T follicular helper cell (primary cell): ENCODE results near the gene PTPN6.

ENCODE experiments used
- DNase-seq: peaks from one replicate; pipeline ENCODE4 v3.0.0-alpha.2; 2020; ENCODE audit warnings: low read depth

PTPN6 gene

DNA sequence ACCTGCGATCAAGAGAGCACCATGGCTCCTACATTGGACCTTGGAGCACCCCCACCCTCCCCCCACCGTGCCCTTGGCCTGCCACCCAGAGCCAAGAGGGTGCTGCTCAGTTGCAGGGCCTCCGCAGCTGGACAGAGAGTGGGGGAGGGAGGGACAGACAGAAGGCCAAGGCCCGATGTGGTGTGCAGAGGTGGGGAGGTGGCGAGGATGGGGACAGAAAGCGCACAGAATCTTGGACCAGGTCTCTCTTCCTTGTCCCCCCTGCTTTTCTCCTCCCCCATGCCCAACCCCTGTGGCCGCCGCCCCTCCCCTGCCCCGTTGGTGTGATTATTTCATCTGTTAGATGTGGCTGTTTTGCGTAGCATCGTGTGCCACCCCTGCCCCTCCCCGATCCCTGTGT, 9.4 kb upstream of the PTPN6 start:
- no peak for DNase-seq

DNA sequence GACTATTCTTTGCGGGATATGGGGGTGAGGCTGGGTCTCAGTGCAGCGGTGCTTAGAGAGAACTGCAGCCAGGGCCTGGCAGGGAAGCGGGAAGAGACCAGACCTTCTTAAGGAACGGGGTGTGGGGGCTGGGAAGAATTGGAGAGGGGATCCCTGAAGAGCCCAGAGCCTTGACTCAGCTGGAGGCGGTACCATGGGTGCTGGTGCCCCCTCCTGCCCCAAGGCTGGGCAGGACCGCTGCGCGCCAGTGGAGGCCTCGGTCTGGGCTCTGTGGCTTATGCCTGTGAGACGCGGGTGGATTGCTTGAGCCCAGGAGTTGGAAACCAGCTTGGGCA, 8.9 kb upstream of the PTPN6 start:
- DNase-seq: no peak

DNA sequence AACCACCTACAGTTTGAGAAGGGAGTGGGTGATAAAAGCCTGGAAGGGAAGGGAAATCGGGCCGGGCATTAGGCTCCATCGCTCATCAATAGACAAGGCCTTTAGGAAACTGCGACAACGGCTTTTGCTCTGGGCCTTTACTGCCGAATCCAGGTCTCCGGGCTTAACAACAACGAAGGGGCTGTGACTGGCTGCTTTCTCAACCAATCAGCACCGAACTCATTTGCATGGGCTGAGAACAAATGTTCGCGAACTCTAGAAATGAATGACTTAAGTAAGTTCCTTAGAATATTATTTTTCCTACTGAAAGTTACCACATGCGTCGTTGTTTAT, 7.8 kb upstream of the PTPN6 start:
- DNase-seq: peak; percentile 81

DNA sequence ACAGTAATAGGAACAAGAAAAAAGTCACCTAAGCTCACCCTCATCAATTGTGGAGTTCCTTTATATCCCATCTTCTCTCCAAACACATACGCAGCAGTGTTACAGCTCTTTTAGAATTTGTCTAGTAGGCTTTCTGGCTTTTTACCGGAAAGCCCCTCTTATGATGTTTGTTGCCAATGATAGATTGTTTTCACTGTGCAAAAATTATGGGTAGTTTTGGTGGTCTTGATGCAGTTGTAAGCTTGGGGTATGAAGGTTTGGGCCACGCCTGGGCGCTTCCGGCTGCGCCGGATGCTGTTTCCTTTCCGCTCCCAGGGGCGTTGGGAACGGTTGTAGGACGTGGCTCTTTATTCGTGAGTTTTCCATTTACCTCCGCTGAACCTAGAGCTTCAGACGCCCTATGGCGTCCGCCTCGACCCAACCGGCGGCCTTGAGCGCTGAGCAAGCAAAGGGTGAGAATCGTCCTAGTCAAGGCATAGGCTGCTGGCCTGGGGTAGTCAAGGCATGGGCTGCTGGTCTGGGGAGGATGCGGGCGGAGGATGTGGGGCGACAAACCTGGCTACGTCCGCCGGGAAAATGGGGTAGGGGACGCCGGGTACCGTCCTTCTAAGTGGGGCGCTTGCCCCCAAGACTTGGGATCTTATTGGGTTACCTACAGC, 7.3 kb upstream of the PTPN6 start, which contains the start of the genes C12orf57 and RNU7-1:
Gene C12orf57, plus strand, starts transcription at position 301 of the 659 bp plus-strand sequence. Its CDS starts 100 bp downstream, at position 401.
Gene RNU7-1, plus strand, starts transcription at position 95 of the 659 bp plus-strand sequence.
- peak; percentile 60 for DNase-seq

DNA sequence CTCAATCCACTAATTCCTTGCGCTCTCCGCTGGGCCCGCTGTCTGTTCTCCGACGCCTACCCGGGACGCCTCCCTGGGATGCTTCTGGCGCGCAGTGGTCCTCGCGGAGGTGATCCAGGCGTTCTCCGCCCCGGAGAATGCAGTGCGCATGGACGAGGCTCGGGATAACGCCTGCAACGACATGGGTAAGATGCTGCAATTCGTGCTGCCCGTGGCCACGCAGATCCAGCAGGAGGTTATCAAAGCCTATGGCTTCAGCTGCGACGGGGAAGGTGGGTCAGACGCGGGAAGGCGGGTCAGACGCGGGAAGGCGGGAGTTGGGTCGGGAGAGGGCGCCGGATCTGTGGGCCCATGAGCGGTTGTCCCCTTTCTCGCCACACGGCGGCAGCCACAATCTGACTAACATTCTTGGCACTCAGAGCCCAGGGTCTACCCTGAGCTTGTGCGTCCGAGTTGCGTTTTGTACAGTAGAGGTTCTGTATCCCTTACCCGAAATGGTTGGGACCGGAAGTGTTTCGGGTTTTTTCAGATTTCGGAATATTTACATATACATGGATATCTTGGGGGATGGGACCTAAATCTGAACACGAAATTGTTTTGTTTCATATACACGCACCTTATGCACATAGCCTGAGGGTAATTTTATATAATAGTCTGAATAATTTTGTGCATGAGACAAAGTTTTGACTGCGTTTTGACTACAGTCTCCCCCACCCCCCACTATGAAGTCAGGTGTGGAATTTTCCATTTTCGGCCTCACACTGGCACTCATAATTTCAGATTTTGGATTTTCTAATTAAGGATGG, 6.6 kb upstream of the PTPN6 start:
- DNase-seq: peak; percentile 83

DNA sequence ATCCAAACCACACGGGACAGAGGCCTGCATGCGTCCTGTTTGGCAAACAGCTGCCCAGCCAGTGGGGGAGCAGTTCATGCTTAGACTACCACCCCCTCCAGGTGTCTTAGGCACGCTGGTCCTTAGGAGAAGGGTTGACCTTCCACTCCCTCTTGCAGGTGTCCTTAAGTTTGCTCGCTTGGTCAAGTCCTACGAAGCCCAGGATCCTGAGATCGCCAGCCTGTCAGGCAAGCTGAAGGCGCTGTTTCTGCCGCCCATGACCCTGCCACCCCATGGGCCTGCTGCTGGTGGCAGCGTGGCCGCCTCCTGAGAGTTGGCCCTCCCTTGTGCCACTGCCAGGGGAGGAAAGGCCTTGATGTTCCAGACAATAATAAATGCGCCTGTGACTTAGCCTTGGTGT, 5.5 kb upstream of the PTPN6 start:
- no peak for DNase-seq

DNA sequence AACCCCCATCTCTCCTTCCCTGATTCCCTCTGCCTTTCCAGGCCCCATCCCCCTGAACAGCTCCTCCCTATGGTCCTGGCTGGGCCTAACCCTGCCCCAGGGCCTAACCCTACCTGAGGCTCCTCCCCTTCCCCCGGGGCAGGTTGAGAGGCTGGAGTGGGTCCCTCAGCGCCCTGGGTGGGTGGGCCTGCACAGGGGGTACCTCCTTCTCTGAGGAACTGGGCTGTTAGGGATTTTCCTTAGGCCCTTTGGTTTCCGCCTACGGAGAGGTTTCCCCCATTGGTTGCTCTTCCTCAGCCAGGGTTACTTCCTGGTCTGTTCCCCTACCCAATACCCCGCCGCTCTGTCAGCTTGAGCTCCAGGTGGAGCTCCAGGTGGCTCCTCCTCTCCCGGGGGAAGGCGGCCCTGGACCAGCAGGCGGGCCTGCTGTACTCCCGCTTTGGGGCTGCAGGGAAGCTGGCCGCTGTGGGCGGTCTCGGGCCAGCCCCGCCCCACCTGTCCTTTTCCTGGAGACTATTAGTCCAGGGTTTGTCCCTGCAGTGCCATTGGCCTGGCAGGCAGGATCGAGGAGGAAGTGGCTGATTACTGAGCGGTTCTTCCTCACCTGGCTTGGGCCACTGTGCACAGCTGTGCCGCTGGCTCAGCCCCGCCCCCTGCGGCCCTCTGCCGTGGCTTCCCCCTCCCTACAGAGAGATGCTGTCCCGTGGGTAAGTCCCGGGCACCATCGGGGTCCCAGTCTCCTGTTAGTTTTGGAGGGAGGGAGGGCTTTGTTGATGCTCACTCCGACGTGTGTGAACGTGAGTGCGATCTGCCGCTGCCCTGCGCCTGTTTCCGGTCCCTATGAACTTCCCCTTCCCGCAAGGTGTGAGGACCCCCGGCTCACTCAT, 4.9 kb upstream of the PTPN6 start:
- peak; percentile 62 for DNase-seq

DNA sequence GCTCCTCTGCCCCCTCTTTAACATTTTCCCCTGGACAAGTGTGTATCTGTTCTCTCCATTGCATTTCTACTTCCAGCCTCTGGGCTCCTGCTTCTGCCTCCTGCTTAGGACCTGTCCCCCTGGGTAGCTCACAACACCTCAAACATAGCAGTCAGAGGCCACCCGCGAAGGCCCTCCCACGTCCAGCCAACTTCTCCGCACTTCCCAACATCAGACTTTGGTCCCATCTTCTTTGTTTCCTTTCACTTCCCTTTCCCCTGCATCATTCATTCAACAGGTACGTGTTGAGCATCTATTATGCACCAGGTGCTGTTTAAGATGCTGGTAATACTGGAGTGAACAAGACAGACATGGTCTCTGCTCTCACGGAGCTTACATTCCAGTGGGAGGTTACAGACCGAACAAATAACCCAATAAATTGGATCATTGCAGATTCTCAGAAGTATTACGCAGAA, 4.2 kb upstream of the PTPN6 start:
- no peak for DNase-seq

DNA sequence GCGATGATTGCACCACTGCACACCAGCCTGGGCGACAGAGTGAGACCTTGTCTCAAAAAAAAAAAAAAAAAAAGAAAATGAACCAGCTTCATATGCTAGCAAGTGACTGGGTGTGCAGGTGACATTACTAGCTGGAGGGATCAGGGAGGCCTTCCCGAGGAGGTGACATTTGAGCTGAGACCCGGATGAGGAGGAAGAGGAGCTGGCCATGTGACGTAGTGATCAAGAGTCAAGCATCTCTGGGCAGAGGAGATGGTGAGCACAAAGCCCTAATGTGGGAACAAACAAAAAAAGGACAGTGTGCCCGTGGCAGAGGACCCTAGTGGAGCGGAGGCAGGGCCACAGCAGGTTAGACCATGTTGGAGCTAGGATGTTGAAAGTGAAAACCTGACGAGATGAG, 3.5 kb upstream of the PTPN6 start:
- DNase-seq: no peak

DNA sequence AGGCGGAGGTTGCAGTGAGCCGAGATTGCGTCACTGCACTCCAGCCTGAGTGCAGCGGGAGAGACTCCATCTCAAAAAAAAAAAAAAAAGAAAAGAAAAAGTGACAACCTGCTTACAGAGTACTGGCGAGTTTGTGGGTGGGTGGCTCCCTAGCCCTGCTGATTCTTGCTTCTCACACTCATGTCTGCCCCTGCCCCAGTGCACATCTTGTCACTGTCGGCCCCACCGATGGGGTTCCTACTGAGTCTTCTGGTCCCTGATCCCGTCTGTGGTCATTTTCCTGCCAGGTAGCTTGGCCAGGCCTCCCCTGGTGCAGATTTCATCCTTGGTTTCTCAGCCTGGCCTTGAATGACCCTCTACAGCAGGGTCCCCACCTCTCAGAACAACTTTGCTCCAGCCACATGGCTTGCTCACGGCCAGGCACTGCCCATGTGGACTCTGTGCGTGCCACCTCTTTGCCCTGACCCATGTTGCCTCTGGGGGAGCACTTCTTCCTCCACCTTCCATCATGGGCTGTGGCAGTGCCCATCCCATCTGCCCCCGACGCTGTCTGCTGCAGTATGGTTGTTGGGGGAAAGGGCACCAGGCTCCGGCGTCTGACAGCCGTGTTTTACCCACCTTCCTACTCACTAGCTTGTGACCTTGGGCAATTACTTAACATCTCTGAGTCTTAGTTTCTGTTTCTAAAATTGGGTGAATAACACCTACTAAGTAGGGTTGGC, 2.1 kb upstream of the PTPN6 start:
- DNase-seq: no peak

DNA sequence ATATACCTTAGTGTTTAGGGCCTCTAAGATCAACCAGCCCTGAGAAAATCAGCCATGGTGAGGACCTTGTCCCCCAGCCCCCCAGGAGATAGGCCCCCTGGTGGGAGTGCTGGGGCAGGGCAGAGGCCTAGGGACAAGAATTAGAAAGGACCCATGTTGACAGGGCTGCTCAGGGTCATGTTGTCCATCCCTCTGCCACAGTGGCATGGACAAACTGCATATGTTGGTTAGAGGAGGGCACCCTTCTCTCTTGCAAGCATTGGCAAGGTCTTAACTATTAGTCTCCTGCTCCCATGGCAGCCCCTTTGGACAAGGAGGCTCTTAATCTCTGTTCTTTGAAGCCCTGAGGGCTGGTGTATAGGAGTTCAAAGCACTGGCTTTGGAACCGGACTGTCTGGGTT, 755 bp upstream of the PTPN6 start:
- DNase-seq: no peak

DNA sequence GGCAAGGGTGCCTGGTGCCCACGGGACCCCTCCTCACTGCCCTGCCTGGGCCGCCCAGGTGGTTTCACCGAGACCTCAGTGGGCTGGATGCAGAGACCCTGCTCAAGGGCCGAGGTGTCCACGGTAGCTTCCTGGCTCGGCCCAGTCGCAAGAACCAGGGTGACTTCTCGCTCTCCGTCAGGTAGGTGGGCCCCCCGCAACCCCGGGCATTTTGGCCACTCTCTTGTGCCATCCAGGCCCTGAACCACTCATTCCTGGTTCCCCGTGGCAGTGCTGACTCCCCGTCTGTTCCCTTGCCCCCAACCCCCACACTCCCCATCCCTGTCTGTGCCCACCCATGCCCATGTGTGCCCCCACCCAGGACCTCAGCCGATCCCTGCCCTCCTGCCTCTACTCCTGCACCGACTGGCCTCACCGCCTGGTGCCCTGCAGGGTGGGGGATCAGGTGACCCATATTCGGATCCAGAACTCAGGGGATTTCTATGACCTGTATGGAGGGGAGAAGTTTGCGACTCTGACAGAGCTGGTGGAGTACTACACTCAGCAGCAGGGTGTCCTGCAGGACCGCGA, 480 bp downstream of the PTPN6 start:
- no peak for DNase-seq

DNA sequence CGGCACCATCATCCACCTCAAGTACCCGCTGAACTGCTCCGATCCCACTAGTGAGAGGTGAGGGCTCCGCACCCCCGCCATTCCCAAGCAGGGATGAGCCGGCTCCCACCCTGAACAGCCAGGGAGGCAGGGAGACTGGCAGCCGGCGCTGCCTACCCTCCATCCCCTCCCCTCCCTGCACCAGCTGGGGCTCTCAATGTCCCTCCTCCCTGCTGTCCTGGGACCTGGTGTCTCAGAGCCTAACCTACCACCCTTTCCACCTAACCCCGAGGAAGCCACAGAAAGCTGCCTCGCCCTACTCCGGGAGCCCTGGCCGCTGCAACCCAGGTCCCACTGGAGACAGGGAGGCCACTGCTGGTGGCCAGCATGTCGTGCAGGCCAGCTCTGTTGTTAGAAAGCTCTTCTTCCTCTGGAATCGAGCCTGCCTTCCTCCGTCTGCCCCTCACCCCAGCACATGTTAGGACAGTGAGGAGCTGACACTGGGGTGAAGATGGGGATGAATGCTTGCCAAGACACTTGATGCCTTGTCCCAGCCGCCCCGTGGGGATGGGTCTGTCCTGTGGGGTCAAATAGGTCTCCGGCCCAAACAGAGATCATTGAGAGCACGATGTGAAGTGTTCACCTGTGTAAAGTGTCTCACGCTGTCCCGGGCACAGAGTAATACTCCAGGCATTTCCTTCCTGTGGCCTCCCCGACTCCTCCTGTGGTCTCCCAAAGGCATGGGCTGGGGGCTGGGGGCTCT, 1.1 kb downstream of the PTPN6 start:
- DNase-seq: no peak

DNA sequence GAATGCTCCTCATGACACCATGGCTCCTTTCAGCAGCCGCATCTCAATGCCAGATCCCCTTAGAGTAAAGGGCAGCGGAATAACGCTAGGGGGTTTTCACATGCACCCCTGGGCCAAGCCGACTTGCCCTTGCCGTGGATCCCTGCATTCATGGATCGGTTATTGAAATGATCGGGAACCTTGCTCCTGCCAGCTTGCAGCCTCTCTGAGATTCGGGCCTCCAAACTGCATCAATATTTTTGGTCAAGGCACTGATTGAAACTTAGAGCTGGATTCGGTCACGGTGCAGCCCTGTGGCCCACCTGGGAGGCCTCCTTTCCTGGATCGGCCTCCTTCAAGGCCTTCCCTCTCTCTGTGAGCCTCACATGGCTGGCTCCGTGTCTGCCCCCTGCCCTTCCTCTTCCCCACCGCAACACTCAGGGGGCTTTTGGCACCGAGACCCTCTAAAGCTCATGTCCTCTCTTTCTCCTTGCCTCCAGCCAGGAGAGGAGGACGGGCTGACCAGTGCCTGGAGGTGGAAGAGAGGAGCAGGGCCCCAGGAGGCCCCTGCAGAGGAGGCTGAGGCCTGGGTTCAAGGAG, 1.8 kb downstream of the PTPN6 start:
- DNase-seq: no peak

DNA sequence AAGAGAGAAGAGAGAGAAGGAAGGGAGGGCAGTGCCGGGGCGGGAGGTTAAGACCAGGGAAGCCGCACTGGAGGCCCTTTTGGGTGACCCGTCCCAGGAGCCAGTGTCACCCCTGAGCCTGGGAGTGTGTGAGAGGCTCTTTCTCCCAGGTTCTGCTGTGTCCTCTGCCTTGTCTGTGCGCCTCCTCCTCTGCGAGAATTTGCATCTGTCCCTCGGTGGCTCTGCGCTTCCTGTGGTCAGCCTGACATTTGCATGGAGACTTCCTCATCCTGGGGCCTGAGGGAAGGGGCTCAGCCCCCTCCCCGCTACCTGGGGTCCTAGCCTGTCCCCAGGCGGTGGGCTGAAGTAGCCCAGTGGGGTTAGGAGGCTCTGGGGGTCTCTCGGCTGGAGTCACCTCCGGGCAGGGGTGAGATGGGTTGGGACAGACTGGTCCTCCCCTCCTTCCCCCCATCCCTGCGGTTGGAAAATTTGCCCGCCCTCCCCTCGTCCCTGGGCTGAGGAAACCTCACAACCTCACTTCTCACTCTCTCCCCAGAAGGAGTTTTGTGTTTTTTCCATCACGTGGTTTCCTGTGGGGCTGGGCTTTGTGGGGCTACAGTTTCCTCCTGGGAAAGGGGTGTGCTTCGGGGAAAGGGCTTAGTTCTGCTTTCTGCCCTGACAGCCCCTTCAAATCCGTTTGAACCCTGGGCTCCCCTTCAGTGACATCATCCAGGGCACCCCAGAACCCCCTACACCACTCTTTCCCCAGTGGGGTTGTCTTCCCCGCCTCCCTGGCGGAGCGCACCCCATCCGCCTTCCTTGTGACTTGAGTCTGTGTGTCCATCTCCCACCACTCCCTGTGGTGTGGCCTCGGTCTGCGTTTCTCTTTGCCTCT, 2.5 kb downstream of the PTPN6 start:
- peak; percentile 72 for DNase-seq

DNA sequence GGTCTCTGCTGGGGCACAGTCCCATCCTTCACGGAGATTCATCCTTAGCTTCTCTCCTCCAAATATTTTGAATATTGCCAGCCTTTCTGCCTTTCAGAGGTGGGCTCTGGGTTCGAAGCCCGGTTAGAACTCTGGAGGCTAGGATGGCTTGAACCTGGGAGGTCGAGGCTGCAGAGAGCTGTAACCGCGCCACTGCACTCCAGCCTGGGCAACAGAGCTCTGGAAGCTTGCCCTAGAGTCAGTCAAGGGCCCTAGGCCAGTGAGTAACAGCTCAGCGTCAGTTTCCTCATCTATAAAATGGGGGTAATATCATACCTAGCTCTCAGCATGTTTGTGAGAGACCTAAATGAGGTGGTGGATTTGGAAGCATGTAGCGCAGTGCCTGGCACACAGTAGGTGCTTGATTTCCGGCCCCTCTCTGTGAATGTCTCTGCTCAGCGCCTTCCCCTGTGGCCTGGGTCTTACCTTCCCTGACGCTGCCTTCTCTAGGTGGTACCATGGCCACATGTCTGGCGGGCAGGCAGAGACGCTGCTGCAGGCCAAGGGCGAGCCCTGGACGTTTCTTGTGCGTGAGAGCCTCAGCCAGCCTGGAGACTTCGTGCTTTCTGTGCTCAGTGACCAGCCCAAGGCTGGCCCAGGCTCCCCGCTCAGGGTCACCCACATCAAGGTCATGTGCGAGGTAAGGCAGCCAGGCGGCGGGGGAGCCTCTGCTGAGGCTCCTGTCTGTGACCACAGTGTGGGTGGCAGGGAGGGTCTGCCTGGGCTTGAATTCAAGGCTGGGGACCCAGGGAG, 3.4 kb downstream of the PTPN6 start:
- DNase-seq: no peak

DNA sequence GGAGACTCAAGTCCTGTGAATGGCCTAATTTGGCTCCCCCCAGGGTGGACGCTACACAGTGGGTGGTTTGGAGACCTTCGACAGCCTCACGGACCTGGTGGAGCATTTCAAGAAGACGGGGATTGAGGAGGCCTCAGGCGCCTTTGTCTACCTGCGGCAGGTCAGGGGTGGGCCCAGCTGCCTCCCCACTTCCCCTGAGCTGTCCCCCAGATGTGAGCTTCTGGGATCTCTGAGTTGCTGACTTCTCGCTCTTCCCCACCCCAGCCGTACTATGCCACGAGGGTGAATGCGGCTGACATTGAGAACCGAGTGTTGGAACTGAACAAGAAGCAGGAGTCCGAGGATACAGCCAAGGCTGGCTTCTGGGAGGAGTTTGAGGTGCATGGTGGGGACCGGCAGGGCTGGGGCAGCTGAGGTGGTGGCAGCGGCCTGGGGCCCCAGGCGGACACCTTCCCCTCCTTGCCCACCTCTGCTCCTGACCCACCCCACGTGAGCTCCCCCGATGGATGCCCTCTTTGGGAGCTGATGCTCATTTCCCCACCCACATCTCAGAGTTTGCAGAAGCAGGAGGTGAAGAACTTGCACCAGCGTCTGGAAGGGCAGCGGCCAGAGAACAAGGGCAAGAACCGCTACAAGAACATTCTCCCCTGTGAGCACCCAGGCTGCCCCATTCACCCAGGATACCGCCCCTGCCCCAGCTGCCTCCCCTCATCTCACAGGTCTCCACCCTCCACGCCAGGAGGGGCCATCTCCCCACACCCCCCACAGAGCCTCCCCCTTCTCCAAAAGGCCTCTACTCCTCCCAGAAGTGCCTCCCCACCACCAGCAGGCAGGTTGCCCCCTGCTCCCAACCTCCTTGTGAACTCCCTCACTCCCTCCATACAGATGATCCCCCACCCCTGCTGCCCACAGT, 4.2 kb downstream of the PTPN6 start:
- no peak for DNase-seq
